Activated B cell treated with CpG ODN at 0.5 μM for 24 hours (primary cell): ENCODE results near the gene ATP2B1. TPM values are rescaled to one million over a fixed set of nuclear protein-coding genes. Genes with fewer than 3 reads are reported as not detected.
"Not testable (repeated sequence)": the region's sequence is repeated elsewhere in the genome, so short reads cannot be mapped to it uniquely, and the experiment has no call there.

Experiments used
- ATAC-seq: fragments of 200-7000 bp; cut with Tn5 transposase; one replicate; pipeline ENCODE4 v1.10.0; 2021; ENCODE audit warnings: low read depth, mild to moderate bottlenecking, moderate library complexity
- CTCF ChIA-PET: fragments of 350-600 bp; sonication (Branson Sonifier 250); formaldehyde crosslinking; loops from one replicate; lab custom pipeline; 2021; ENCODE audit warnings: antibody characterized with exemption; lab: Charles Lee
- POLR2A ChIA-PET: fragments of 350-600 bp; sonication (Branson Sonifier 250); formaldehyde crosslinking; loops from one replicate; lab custom pipeline; 2021; ENCODE audit warnings: antibody characterized with exemption; lab: Charles Lee
- DNase-seq: peaks from one replicate; pipeline ENCODE4 v3.0.0; 2022
- H3K27ac Mint-ChIP-seq: one replicate; pipeline ENCODE4 v1.8.0; 2020; ENCODE audit warnings: mixed read lengths
- H3K27me3 Mint-ChIP-seq: one replicate; pipeline ENCODE4 v1.8.0; 2021; ENCODE audit warnings: mixed read lengths
- H3K36me3 Mint-ChIP-seq: one replicate; pipeline ENCODE4 v1.8.0; 2021; ENCODE audit warnings: low read depth, mixed read lengths
- H3K4me1 Mint-ChIP-seq: one replicate; pipeline ENCODE4 v1.8.0; 2021; ENCODE audit warnings: mixed read lengths
- H3K4me3 Mint-ChIP-seq: one replicate; pipeline ENCODE4 v1.8.0; 2020; ENCODE audit warnings: mild to moderate bottlenecking, mixed read lengths
- H3K9me3 Mint-ChIP-seq: one replicate; pipeline ENCODE4 v1.8.0; 2020; ENCODE audit warnings: mixed read lengths
- intact Hi-C: fragments of 100-400 bp; cut with micrococcal nuclease; formaldehyde crosslinking; loops from one replicate; pipeline ENCODE4 v1.15.1; 2024
- total RNA-seq: library from RNA; stranded (reverse); gene quantifications from 2 replicates; pipeline ENCODE4 v1.2.3, GENCODE V29; 2022
- TF ChIP-seq, protein P1 (sequence below): fragments of 200-600 bp; IDR thresholded peaks from one replicate; pipeline ENCODE4 v1.8.0; 2022; ENCODE audit warnings: antibody characterized with exemption, mild to moderate bottlenecking

ATP2B1 gene
- 110 and 136 TPM in 2 replicates for total RNA-seq

- Mint-ChIP-seq H3K4me1 (peaks cover 48% of the 10 kb centered on the region), H3K36me3 (peaks cover 26% of the 10 kb centered on the region), H3K9me3 (peaks cover 4% of the 10 kb centered on the region), H3K4me3 (peak within 1 kb of the TSS; percentile 96), H3K27me3 (no peaks in the 10 kb centered on the region), H3K27ac (peak within 1 kb of the TSS; percentile 94)
- ChIA-PET POLR2A (interaction anchor here (0.6 to 5.2 kb wide), 71 partner anchors 10 to 761 kb away, joined by 3 to 115 read pairs (median 7); partner anchors contain the start of genes GALNT4 and POC1B), CTCF (interaction anchor here (0.6 to 2.8 kb wide), 19 partner anchors 13 to 545 kb away, joined by 3 to 15 read pairs (median 5); no protein-coding TSS in a partner anchor)
- peak; percentile 91 for DNase-seq
- TF ChIP-seq, protein P1, sequence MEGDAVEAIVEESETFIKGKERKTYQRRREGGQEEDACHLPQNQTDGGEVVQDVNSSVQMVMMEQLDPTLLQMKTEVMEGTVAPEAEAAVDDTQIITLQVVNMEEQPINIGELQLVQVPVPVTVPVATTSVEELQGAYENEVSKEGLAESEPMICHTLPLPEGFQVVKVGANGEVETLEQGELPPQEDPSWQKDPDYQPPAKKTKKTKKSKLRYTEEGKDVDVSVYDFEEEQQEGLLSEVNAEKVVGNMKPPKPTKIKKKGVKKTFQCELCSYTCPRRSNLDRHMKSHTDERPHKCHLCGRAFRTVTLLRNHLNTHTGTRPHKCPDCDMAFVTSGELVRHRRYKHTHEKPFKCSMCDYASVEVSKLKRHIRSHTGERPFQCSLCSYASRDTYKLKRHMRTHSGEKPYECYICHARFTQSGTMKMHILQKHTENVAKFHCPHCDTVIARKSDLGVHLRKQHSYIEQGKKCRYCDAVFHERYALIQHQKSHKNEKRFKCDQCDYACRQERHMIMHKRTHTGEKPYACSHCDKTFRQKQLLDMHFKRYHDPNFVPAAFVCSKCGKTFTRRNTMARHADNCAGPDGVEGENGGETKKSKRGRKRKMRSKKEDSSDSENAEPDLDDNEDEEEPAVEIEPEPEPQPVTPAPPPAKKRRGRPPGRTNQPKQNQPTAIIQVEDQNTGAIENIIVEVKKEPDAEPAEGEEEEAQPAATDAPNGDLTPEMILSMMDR = no peak
- peak; percentile 64 for ATAC-seq
- intact Hi-C loops = loop anchor here (1.0 to 5.0 kb wide), 18 partner anchors 12 to 544 kb away; partner anchors contain the start of gene DUSP6
These were observed at the start of gene ATP2B1 for GRCh38 chr12:89708565-89709156. Gene ATP2B1 (minus strand): TSS chr12:89708838. CDS start chr12:89655886, 52,952 bp downstream.

- H3K9me3 Mint-ChIP-seq, H3K4me3 Mint-ChIP-seq, ATAC-seq, CTCF ChIA-PET, DNase-seq, H3K36me3 Mint-ChIP-seq, H3K27me3 Mint-ChIP-seq: not testable (repeated sequence)
- intact Hi-C loops = loop anchor here (2.0 kb wide), 2 partner anchors 33 to 203 kb away; no protein-coding TSS in a partner anchor
- Mint-ChIP-seq H3K27ac (peak overlapping the region; percentile 27), H3K4me1 (peaks cover 58% of the 10 kb centered on the region)
- POLR2A ChIA-PET = interaction anchor here (3.5 kb wide), 1 partner anchor 48 kb away, joined by 41 read pairs; the partner anchor contains the start of gene ATP2B1
These were observed 49.3 kb upstream of the ATP2B1 start for GRCh38 chr12:89757987-89758386.

GRCh38 chr12:89756585-89757398, 48.2 kb upstream of the ATP2B1 start:
- ChIA-PET CTCF (interaction anchor here (0.7 to 1.0 kb wide), 2 partner anchors 43 to 48 kb away, joined by 3 to 5 read pairs; partner anchors contain the start of gene ATP2B1), POLR2A (interaction anchor here (0.6 to 3.5 kb wide), 5 partner anchors 10 to 180 kb away, joined by 4 to 41 read pairs (median 4); partner anchors contain the start of gene ATP2B1)
- Mint-ChIP-seq H3K27ac (peak overlapping the region; percentile 96), H3K4me3 (peak overlapping the region; percentile 25), H3K4me1 (peaks cover 62% of the 10 kb centered on the region), H3K9me3 (peaks cover 5% of the 10 kb centered on the region), H3K36me3 (no peaks in the 10 kb centered on the region), H3K27me3 (no peaks in the 10 kb centered on the region)
- no peak for DNase-seq
- TF ChIP-seq, protein P1 = no peak
- peak; percentile 74 for ATAC-seq
- intact Hi-C loops = loop anchor here (1.0 to 2.0 kb wide), 10 partner anchors 14 to 498 kb away; no protein-coding TSS in a partner anchor

DNA sequence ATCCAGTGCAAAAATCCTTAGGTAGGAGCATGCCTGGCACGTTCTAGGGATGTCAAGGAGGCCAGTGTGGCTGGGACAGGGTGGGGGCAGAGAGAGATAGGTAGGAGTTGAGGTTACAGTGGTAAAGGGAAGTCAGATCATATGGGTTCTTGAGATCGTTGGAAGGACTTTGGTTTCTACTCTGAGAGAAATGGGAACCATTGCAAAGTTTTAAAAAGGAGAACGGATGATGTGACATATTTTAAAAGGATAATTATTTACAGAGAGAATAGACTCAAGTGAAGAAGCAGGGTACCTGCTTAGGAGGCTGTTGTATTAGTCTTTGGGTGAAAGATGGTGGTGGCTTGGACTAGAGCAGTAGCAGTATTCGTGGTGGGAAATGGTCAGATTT, 47.6 kb upstream of the ATP2B1 start:
- intact Hi-C loops = loop anchor here (1.0 to 2.0 kb wide), 10 partner anchors 14 to 498 kb away; no protein-coding TSS in a partner anchor
- CTCF ChIA-PET = interaction anchor here (1.0 kb wide), 1 partner anchor 47 kb away, joined by 5 read pairs; the partner anchor contains the start of gene ATP2B1
- Mint-ChIP-seq H3K4me1 (peaks cover 62% of the 10 kb centered on the region), H3K36me3 (no peaks in the 10 kb centered on the region), H3K27me3 (no peaks in the 10 kb centered on the region), H3K4me3 (peak overlapping the region; percentile 25), H3K27ac (peak overlapping the region; percentile 96), H3K9me3 (peaks cover 5% of the 10 kb centered on the region)
- TF ChIP-seq, protein P1 = no peak
- POLR2A ChIA-PET = interaction anchor here (1.1 to 3.5 kb wide), 3 partner anchors 47 to 178 kb away, joined by 4 to 41 read pairs (median 5); partner anchors contain the start of gene ATP2B1
- DNase-seq = no peak
- peak; percentile 3 for ATAC-seq

DNA sequence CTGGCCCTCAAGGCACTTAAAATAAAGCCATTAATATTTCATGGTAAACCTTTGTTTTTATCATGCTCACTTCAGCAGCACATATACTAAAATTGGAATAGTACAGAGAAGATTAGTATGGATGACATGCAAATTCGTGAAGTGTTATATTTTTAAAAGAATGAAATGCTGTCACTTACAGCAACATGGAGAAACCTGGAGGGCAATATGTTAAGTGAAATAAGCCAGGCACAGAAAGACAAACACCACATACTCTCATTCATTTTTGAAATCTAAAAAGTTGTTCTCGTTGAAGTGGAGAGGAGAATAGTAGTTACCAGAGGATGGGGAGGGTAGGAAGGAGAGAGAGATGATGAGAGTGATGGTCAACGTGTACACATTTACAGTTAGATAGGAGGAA, 45.4 kb upstream of the ATP2B1 start:
- TF ChIP-seq, protein P1 = no peak
- Mint-ChIP-seq H3K9me3 (peaks cover 5% of the 10 kb centered on the region), H3K27ac (no peak overlapping the region), H3K36me3 (no peaks in the 10 kb centered on the region), H3K4me1 (peaks cover 47% of the 10 kb centered on the region), H3K27me3 (no peaks in the 10 kb centered on the region), H3K4me3 (no peak overlapping the region)
- ATAC-seq = no peak
- POLR2A ChIA-PET = interaction anchor here (0.8 to 2.6 kb wide), 2 partner anchors 45 to 93 kb away, joined by 3 to 25 read pairs; partner anchors contain the start of gene ATP2B1
- CTCF ChIA-PET = no interaction called here
- intact Hi-C loops = no loop called here
- no peak for DNase-seq
